LHCN-M2 (cell line): ENCODE results near the gene CLPX. TPM values are rescaled to one million over a fixed set of nuclear protein-coding genes. Genes with fewer than 3 reads are reported as not detected.
A peak's percentile ranks its signal among the peaks of the same experiment; 100 is the strongest.
"Not testable (repeated sequence)": the region's sequence is repeated elsewhere in the genome, so short reads cannot be mapped to it uniquely, and the experiment has no call there.

Experiments
- DNase-seq: peaks from one replicate; pipeline ENCODE4 v3.0.0-alpha.2; 2012; ENCODE audit warnings: low read depth
- total RNA-seq: library from RNA; depleted of rRNA; stranded (reverse); fragments of >200 nt; gene quantifications from 2 replicates; pipeline ENCODE4 v1.2.3, GENCODE V29; 2014; rRNA removed

CLPX gene
- total RNA-seq, 1 experiment from 2014 or later, result 30.7 TPM

DNA sequence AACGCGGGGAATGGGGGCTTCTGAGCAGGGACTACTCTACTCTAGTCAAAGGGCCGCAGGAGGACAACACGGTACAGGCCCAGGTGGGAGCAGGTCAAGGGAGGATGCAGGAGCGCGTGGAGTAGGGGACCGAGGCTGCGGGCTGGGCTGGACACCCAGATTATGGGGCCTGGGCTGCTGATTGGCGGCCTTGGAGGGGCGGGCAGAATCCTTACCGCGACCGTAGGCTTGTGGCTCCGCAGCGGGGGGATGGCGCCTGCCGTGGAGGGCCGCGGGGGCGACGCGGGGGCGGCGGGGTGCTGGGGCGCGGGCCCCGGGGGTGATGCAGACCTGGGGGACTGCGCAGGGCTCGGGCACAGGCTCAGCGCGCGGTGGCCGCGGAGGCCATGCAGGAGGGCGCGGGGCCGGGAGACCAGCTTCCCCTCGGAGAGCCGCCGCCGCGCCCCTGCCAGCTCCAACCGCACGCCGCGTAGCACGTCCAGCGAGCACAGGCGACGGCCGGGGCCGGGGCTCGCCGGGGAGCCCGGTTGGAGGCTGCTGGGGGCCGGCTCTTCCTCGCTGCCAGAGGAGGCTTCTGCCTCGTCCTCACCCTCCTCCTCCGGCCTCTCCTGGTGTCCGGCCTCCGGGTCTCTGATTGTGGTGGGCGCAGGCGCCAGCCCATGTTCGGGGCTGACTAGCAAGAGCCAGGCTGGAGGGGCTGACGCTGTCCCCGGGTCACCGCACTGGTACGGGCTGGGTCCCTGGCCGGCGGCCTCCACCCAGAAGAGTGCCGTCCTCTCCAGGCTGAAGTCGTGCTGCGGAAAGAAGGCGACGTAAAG is 83.0 kb downstream of the CLPX start:
- DNase-seq, result no peak

DNA sequence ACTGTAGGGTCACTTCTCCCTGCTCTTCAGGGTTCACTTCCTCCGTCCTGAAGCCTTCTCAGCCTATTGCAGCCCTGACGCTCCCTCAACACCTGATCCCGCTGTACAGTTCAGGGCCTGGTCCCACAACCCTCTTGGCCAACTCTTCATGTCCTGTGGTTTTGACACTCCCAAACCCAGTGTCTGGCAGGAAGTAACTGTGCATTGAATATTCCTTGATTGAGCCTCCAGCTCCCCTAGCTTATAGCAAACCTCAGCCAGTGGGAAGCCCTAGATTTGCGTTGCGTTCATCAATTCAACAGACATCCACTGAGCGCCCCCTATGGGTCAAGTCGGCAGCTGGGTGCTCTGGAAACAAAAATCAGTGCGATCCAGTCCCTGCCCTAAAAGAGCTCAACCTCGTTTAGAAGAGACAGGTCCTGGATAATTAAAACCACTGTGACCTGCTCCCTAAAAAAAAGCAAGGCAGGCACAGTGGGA is 83.7 kb downstream of the CLPX start:
- DNase-seq, result peak; percentile 32

DNA sequence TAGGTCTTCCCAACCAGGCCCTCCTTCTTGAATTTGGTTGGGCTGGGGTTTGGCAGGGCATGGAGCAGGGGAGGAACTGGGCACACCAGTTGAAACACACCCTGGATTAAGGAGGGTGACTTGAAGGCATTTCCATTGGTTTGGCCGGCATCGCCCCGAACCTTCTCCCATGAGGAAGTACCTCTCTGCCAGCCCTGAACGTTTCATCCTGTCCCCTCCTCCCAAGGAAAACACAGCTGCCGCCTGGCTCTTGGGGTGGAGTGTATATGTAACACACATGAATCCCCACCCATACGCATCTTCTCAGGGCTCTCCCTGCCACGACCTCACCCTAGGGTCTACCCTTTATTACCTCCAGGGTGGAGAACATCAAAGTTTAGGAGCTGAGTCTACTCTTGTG is 84.7 kb downstream of the CLPX start:
- no peak for DNase-seq

DNA sequence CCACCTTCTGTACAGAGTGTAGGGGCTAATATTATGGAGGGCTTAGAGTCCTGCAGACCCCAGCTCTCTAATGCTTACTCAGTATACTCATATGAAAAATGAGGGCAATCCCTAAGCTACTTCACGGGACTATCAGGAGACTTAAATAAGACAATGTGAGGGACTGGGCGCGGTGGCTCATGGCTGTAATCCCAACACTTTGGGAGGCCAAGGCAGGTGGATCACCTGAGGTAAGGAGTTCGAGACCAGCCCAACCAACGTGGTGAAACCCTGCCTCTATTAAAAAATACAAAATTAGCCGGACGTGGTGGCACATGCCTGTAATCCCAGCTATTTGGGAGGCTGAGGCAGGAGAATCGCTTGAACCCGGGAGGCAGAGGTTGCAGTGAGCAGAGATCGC is 85.3 kb downstream of the CLPX start:
- not testable (repeated sequence) for DNase-seq

DNA sequence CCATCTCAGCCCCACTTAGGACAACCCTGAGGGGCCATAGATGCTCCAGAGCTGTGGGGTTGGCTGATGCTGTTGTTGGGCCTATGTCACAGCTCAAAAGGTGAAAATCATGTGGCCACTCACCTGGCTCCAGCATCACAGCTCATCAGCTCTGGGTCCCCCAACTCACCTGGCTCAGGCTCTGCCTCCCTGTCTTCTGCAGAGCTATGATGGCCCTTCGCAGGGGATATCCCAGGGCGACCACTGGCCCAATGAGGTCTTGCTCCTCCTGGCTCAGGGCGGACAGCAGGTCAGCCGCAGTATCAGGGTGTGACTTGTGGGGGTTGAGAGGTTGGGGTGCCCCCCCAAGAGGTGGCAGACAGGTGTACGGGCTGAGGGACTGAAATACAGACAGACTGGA is 85.8 kb downstream of the CLPX start:
- DNase-seq, result no peak

Other genes with a start within 250 kb of the CLPX start
- 96.8 and 99.6 TPM in 2 replicates for gene SPG21, start 195.4 kb downstream of the CLPX start, total RNA-seq
- gene MTFMT, start 155.7 kb downstream of the CLPX start, total RNA-seq, result 28.7 and 36.5 TPM in 2 replicates
- 0.23 TPM in 1 of 2 replicates, not detected in the other for gene SLC51B, start 140.0 kb downstream of the CLPX start, total RNA-seq
- gene RASL12, start 117.4 kb downstream of the CLPX start, total RNA-seq, result not detected in 2 replicates
- not detected in 2 replicates for gene KBTBD13, start 108.6 kb downstream of the CLPX start, total RNA-seq
- 0.38 and 0.69 TPM in 2 replicates for gene UBAP1L, start 70.1 kb downstream of the CLPX start, total RNA-seq
- gene PDCD7, start 51.5 kb downstream of the CLPX start, total RNA-seq, result 15.6 and 18.2 TPM in 2 replicates
- gene CILP, start 26.1 kb upstream of the CLPX start, total RNA-seq, result under 0.01 and 0.17 TPM in 2 replicates
- gene PARP16, start 101.5 kb upstream of the CLPX start, total RNA-seq, result 7.3 and 7.8 TPM in 2 replicates
- gene RNU5A-1, start 110.7 kb upstream of the CLPX start, total RNA-seq, result not detected in 2 replicates
- gene RNU5B-1, start 119.3 kb upstream of the CLPX start, total RNA-seq, result not detected in 2 replicates
- not detected in 2 replicates for gene IGDCC3, start 192.7 kb upstream of the CLPX start, total RNA-seq
- 6.5 and 7.7 TPM in 2 replicates for gene IGDCC4, start 237.6 kb upstream of the CLPX start, total RNA-seq